ENCODE results near the gene CTLA4.

The CTLA4 gene

DNA sequence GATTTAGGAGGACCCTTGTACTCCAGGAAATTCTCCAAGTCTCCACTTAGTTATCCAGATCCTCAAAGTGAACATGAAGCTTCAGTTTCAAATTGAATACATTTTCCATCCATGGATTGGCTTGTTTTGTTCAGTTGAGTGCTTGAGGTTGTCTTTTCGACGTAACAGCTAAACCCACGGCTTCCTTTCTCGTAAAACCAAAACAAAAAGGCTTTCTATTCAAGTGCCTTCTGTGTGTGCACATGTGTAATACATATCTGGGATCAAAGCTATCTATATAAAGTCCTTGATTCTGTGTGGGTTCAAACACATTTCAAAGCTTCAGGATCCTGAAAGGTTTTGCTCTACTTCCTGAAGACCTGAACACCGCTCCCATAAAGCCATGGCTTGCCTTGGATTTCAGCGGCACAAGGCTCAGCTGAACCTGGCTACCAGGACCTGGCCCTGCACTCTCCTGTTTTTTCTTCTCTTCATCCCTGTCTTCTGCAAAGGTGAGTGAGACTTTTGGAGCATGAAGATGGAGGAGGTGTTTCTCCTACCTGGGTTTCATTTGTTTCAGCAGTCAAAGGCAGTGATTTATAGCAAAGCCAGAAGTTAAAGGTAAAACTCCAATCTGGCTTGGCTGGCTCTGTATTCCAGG lies at the start of gene CTLA4:
Gene CTLA4 (plus strand): TSS at position 211 of the 640 bp plus-strand sequence. CDS start 172 bp downstream, at position 383.
- DNase-seq (ENCODE audit: low spot score), result no peak

DNA sequence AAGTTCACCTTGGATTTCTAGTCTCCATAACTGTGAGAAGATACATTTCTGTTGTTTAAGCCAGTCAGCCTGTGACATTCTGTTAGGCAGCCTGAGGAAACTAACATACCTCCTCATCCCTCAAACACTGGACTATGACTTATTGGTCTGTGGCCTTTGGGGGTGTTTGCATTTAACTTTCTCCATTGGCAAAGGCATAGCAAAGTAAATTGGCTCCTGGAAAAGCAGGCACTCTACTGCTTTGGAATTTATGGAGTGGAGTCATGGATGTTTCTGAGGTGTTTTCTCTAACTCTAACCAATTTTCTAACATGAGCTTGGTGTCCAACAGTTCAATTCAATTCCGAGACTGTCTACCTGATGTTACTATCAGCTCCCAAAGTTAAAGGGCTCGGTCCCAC lies 48.9 kb upstream of the CTLA4 start:
- DNase-seq (ENCODE audit: low spot score), result no peak

DNA sequence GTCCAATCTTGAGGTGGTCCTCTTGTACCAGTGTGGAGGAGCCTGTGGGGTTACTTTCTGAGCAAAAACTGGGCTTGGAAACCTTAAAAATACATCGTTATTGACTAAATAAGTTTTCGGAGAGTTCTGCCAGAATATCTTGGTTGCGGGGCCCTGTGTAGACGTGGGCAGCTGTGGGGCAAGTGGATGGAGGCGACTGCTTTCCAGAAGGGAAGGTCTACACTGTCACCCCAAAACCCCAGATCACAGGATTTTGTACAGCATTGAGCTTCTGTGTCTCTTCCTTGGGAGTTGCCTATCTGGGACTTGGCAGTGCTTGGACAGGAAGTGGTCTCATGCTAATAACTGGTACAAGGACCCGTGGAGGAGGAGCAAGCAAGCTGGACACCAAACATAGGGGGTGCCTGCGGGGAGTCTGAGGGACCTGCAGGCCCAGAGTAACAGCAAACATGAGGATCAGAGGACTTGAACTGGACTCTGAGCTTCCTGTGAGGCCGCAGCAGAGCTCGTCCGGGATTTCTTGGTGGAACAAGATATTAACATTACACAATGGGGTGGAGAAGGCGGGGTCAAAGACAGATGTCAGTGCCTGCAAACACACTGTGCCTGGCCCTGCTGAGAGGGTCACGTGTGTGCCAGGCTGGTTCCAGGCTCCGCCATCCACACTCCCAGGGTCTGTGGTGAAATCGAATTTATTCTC lies 48.0 kb upstream of the CTLA4 start:
- DNase-seq (ENCODE audit: low spot score), result no peak

DNA sequence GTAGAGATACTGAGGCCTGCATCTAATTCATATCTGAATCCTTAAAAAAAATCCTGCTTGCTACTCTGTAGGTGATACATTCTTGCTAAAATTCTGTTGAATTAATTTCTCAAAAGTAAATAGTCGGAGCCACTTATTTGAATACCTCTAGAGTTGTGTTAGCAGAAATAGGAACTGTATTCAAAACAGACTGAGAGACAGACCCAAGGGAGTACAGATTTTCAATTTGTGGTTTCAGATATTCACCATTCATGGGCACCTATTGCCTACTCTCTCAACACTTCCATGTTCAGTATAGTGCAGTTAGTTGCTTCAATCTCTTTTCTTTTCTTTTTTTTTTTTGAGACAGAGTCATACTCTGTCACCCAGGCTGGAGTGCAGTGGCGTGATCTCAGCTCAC lies 46.6 kb upstream of the CTLA4 start:
- DNase-seq (ENCODE audit: low spot score), result no peak

DNA sequence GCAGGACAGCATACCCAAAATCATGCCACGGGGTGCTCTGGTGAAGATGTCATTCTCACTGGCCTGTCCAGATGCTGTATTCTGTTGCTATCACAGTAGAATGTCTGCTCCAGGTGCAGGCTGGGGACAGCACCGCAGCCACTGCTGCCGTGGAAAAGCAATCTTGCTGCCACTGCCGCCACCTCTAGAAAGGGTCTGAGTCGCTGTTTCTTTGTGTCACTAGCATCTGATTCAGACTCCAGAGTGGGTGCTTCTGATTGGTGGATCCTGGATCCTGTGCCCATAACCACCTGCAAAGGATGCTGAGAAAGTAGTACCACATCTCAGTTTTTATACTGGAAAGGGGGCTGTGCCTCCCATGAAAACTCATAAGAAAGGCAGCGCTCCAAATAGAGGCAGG lies 45.3 kb upstream of the CTLA4 start:
- no peak for DNase-seq (ENCODE audit: low spot score)

DNA sequence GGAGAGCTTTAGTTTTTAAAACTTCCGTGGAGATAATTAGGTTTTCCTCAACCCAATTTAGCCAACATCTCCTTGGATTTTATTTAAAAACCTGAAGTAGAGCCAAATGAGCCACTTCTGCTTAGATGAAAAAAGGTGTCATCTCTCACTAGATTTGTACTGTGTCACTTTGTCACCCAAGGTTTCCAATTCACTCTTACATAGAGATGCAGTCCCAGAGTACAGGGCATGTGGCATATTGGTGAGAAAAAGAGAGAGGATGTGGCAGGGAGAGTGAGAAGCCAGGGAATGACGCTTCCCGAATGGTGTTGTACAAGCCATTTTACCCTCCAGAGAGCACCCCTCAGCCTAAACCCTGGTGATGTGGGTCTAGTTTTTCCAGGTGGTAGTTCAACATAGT lies 44.4 kb upstream of the CTLA4 start:
- no peak for DNase-seq (ENCODE audit: low spot score)

DNA sequence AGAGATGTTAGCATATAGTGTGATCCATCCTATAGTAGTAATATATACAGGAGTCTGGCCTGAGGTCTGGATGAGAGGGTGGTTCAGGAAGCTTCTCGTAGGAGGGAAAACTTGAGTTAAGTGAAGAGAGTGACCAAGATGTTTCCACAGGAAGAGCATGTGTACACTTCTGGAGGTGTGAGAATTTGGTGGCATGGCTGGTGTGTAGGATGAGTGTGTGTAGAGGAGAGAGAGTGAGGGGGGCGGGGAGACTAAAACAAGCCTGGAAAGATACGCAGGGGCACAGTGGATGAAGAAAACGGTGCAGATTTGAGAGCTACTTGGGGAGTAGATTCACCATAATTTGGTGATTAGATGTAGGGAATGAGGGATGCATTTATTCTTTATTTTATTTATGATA lies 43.5 kb upstream of the CTLA4 start:
- no peak for DNase-seq (ENCODE audit: low spot score)

DNA sequence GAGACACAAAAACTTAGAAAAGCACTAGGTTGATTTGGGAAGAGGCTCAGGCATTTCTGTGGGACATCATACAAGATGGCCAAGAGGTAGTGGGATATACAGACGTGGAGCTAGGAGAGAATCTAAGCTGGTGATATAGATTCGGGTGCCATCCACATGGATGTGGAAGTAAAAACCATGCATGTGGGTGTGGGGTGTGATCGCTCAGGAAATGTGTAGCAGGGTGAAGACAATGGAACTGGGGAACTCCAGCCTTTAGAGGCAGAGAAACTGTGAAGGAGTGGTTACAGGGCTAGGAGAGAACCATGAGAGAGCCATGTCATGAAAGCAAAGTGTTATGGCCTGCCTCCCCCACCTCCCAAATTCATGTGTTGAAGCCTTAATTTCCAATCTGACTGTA lies 43.0 kb upstream of the CTLA4 start:
- DNase-seq (ENCODE audit: low spot score), result no peak

DNA sequence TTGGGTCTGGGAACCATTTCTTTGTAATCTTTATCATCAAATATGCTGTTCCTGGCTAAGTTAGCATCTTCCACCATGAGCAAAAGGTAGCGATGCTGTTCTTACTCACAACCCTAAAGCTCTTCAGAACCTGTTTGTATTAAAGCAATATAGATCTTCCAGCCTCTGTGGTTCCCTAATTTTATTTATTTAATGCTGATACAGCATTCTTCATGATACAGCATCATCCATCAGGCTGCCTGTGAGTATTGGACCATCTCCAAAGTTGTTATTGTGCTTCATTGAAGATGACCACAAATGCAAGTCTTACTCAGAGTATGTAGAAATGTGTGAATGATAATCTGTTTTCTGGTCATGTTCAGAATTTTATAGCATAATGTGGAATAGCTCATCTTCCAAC lies 40.9 kb upstream of the CTLA4 start:
- DNase-seq (ENCODE audit: low spot score), result no peak

DNA sequence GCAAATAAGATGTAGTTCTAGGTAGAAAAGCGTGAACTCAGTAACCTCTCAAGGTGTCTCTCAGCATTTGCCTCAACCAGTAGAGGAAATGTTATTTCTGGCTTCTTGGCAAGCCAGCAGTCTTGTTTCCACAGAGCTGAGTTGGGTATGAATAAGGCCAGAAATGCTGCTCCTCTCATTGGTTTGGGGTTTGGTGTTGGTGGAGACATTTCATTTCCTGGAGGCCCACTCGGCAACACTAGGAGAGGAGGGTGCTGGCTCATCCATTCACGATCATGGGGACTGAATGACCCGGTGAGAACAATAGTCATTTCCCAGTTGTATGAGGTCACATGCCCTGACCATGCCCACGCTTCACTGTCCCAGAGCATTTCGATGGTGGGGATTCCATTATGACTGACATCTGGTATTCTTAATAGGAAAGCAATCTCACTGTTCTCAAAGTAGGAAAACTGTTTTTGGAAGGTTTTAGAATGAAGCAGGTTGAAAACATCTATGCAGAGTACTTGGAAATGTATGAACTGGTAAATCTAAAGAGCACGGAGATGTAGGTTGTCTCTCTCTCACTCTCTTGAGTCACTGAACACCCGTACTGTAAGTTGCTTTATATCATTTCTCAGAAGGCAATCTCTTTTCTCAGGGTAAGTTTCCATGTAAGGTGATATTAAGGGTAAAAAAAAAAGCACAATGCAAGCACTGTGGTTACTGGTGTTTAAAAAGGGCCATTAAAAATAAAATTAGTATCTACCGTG lies 37.1 kb upstream of the CTLA4 start:
- DNase-seq (ENCODE audit: low spot score), result no peak

DNA sequence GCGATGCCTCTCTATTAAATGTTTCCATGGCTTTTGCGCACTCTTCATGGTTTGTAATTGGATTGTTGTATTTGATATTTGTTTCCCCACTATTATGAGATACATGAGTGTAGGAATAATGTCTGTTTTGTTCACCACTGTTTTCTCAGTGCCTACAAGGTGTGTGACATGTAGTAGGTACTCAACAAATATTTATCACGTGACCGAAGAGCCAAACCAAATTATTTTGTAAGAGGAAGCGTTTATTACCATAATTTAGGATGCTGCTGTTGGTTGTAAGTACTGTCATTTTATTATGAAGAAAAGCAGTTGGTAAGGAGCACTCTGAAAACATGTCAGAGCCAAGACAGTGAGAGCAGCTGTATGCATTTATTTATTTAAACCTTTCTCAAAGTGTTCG lies 32.2 kb upstream of the CTLA4 start:
- DNase-seq (ENCODE audit: low spot score), result no peak

DNA sequence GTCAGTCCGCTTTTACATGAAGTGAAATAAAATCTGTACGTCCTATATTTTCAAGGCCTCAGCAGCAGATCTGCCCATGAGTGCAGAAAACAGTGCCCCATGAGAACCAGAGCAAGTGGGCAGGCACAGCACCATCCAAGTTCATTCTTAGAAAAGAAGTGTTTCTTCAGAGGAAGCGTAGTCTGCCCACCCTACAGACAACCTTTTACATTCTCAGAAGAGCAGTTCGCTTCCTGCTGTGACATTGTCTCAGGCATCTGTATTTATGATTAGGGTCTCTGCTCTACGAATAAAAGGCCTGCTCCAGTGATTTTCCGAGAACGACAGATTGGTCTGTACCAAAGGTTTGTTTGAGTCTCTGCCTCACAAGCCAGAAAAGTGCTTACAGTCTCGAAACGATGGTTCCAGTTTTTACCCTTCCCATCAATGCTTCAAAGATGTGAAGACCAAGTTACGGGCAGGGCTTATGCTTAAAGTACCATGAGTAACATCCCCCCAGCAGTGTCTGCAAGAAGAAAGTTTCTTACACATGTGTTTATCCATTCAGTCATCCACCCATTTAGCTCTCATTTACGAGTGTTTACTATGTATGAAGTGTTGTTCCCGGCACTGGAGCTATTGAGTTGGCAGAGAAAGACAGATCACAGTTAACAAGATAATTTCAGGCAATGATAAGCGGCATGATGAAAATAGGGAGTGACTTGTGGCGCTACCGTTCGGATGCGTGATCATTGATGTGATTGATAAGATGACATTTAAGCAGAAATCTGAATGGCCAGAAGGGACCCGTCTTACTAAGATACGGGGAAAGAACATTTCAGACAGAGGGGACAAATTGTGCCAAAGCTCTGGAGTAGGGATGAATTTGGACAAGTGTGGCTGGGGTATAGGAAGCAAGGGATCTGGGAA lies 31.4 kb upstream of the CTLA4 start:
- no peak for DNase-seq (ENCODE audit: low spot score)

DNA sequence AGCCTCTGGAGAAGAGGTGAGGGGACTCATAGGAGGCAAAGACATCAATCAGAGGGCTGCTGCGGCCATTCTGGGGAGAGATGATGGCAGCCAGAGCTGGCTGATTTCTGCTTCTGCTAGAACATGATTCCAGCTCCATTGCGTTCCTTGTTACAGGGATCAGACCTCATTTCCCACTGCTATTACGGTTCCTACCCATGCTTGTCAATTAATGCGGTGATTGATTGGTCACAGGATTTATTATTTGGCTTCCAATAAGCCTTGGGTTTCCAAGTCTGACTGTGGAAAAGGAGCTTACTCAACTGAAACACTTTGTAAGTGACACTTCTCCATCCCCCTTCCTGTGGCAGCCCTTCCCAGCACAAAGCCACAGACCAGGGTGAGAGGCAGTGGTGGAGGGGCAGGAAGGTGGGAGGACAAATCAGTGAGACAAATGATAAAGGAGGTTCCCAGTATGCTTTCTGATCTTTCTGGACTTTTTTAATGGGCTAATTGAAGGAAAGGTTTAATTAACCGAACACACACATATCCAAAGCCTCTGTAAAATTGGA lies 26.8 kb upstream of the CTLA4 start:
- DNase-seq (ENCODE audit: low spot score), result no peak

DNA sequence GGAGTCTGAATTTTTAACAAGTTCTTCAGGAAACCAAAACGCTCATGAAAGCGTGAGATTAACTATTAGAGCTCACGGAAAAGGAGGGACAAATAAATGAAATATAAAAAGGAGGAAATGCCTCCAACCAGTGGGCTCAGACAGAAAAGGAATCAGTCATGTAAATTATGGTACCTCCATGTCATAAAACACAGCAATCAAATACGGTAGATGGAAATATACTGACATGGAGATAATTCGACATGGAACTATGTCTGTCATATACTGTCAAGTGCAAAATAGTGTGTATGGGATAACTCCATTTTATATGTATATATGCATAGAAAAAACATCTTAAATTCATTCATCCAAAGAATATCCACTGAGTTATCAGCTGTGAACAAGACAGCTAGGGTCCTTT lies 25.9 kb upstream of the CTLA4 start:
- no peak for DNase-seq (ENCODE audit: low spot score)

DNA sequence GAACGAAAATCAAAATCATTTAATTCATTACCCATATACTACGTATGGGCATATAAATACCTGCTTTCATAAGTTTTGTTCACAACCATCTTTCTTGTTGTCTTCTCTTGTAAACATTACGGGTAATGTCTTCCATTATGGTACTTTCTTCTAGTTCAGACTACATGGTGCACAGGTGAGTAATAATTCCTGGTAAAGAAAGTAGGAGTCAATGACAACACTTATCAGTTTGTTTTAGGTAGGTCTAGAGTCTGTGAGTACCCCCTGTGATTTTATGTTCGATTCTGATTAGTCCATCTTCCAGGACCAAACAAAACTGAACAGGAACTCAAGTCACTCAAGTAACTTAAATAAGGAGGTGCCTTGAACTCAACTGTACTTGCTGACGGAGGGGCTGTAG lies 25.2 kb upstream of the CTLA4 start:
- no peak for DNase-seq (ENCODE audit: low spot score)

DNA sequence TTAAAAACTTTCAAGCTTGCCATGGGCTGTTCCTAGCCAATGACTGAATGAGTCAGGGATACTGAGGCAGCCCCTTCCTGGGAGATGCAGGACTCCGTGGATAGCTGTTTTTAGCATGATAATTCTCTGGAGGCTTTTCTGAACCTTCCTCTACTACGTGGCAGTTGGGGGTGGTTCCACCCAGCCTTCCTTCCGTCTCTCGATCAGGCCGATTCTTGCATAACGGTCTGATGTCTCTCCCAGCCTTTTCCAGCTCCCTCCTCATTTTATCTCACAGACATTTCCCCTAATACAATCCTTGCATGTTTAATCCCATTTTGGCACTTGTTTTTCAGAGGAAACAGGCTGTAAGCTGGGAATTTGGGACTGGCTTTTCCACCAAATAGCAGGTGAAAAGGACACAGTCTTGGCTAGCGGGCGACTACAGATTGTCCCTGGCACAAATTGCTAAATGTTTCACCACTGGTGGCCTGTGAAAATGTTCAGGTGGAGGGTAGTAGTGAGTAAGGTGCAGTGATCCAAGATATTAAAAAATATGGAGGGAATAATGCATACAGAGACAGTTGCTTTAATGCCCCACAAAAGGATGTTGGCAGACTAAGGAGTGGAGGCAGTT lies 21.0 kb upstream of the CTLA4 start:
- DNase-seq (ENCODE audit: low spot score), result no peak

DNA sequence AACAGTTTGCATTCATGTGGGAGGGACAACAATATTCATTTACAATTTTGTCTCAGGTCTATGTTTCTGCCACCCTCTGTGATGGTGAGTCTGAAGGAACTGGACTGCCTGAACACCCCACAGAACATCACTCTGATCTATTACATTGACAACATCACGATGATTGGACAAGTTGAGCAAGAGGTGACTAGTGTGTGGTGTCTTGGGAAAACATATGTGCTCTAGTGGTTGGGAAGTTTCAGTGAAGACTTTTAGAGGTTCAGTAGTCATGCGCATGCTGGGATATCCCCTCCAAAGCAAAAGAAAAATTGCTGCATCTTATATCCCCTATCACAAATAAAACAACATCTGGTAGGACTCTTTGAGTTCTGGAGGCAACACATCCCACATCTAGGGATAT lies 18.6 kb upstream of the CTLA4 start:
- no peak for DNase-seq (ENCODE audit: low spot score)

DNA sequence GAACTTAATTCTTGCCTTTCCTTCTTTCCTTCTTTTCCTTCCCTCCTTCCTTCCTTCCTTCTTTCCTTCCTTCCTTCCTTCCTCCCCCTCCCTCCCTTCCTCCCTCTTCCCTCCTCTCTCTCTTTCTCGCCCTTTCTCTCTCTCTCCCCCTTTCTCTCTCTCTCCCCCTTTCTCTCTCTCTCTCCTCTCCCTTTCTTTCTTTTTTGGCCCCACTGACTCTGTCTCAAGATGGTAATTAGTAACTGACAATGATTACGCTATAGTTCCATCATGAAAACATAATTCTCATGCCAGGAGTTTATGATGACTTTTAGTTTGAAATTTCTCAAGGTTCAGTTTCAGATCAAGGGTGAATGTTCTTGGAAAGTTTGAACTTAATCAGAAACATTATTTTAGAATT lies 14.8 kb upstream of the CTLA4 start:
- DNase-seq (ENCODE audit: low spot score), result no peak

DNA sequence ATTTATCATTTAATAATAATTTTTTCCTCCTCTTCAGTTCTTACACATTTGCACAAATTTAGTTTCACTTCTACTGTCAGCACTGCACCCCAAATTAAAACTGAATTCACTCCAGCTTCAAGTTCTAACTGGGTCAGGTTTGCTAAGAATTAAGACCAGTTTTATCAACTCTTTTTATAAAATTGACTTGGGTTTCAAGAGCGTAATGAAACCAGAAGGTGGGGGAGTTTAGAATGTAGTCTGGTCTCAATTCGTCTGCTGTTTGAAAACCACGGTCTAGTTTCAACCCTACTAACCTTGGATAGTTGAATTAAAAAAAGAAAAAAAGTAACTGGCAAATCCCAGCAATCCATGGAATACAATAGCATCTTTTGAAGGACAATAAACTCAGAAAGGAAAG lies 14.3 kb upstream of the CTLA4 start:
- no peak for DNase-seq (ENCODE audit: low spot score)

DNA sequence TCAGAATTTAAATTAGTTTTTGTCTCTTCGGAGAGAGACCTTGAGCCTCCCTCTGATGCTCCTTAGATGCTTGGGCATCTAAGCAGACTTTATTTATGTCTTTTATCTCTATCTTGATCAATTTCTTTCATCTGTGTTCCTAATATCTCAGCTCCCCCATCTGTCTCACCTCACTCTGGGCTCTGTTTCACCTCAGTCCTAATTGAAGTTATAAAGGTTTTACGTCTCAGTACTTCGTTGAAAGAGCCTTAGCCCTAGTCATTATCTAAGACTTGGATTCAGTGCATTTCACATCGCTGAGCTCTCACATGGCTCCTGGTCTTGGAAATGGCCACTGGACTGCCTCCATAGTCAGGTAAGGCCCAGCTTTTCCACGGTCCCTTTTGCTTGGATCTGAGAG lies 13.8 kb upstream of the CTLA4 start:
- DNase-seq (ENCODE audit: low spot score), result no peak

DNA sequence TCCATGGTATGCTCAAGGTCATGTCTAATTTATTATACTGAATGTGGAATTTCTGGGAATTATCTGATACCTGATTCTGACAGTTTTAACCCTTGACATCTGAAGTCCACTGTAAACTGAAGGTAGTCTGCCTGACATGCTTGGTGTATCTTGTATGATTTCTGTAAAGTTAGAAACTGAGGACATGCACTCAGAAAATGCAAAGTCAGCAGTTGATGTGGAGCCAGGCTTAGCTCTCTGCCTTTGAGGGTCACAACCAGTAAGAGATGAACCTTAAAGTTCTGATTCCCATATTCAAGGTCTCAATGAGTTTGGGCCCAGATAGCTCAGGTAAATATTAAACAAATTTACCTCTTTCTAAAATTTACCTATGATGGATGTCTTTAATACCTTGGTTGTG lies 12.3 kb upstream of the CTLA4 start:
- no peak for DNase-seq (ENCODE audit: low spot score)

DNA sequence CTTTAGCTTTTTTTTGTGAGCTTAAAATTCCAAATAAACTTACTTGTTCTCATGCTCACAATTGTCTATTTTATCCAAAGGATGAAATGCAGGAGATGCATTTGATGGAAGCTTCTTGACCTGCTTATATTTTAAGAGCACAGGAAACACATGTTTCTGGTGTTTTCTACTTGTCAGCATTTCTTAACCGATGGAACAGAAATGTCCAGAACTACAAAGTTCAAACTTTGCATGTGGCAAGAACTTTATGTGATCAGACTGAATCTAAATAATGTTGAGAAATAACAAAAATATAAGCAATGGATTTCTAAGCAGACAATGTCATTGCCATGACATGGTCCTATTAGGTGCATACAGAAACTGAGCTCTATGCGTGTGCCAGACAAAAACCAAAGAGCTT lies 9.9 kb upstream of the CTLA4 start:
- DNase-seq (ENCODE audit: low spot score), result no peak

All from iPS-NIHi11 (cell line).